SK-N-SH (cell line): Measurements from ENCODE around the gene EPHB4.

Experiments used
- ELF1 ChIP-seq: IDR thresholded peaks from 2 replicates; pipeline ENCODE4 v1.4.0; 2012
- EP300 ChIP-seq, 2 experiments: IDR thresholded peaks; 2 replicates each; pipeline versions ENCODE4 v1.4.0 to v1.6.1; 2012; ENCODE audit warnings: borderline replicate concordance in 1 of 2, low read depth in 1 of 2, low read length in 1 of 2
- EZH2phosphoT487 ChIP-seq: fragments of 200-600 bp; sonication (generic); IDR thresholded peaks from 2 replicates; pipeline ENCODE4 v1.6.1; 2017; ENCODE audit warnings: low read depth, mixed run types, mild to moderate bottlenecking, antibody characterized with exemption, moderate library complexity, borderline replicate concordance
- JUND ChIP-seq: IDR thresholded peaks from 2 replicates; pipeline ENCODE4 v1.4.0; 2012
- MEF2A ChIP-seq: IDR thresholded peaks from 2 replicates; pipeline ENCODE4 v1.4.0; 2012; ENCODE audit warnings: low read depth, borderline replicate concordance
- POLR2AphosphoS5 ChIP-seq: IDR thresholded peaks from 2 replicates; pipeline ENCODE4 v1.6.1; 2012; ENCODE audit warnings: low read depth, low read length
- RAD21 ChIP-seq: IDR thresholded peaks from 2 replicates; pipeline ENCODE4 v1.6.1; 2012; ENCODE audit warnings: mild to moderate bottlenecking, low read length
- RFX5 ChIP-seq: IDR thresholded peaks from 2 replicates; pipeline ENCODE4 v1.6.1; 2012; ENCODE audit warnings: mild to moderate bottlenecking, improper control_type of control experiment, low read length
- TAF1 ChIP-seq: IDR thresholded peaks from 2 replicates; pipeline ENCODE4 v1.6.1; 2012; ENCODE audit warnings: low read depth, mild to moderate bottlenecking, low read length, moderate library complexity, borderline replicate concordance
- USF2 ChIP-seq: fragments of 150-350 bp; IDR thresholded peaks from 2 replicates; pipeline ENCODE4 v1.6.1; 2017; ENCODE audit warnings: antibody characterized with exemption, low read length, low read depth, borderline replicate concordance
- ZBTB33 ChIP-seq: IDR thresholded peaks from 2 replicates; pipeline ENCODE4 v1.4.0; 2012; ENCODE audit warnings: low read depth, borderline replicate concordance
- TF ChIP-seq, protein P1 (sequence below): fragments of 200-600 bp; sonication (generic); IDR thresholded peaks from 2 replicates; pipeline ENCODE4 v1.6.1; 2017; ENCODE audit warnings: antibody characterized with exemption, mild to moderate bottlenecking, moderate library complexity

GRCh38 chr7:100802951-100803350 is 24.4 kb downstream of the EPHB4 start:
- TF ChIP-seq, protein P1, sequence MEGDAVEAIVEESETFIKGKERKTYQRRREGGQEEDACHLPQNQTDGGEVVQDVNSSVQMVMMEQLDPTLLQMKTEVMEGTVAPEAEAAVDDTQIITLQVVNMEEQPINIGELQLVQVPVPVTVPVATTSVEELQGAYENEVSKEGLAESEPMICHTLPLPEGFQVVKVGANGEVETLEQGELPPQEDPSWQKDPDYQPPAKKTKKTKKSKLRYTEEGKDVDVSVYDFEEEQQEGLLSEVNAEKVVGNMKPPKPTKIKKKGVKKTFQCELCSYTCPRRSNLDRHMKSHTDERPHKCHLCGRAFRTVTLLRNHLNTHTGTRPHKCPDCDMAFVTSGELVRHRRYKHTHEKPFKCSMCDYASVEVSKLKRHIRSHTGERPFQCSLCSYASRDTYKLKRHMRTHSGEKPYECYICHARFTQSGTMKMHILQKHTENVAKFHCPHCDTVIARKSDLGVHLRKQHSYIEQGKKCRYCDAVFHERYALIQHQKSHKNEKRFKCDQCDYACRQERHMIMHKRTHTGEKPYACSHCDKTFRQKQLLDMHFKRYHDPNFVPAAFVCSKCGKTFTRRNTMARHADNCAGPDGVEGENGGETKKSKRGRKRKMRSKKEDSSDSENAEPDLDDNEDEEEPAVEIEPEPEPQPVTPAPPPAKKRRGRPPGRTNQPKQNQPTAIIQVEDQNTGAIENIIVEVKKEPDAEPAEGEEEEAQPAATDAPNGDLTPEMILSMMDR = no peak
- no peak for TF ChIP-seq EZH2phosphoT487
- TF ChIP-seq MEF2A = no peak
- no peak for TF ChIP-seq TAF1
- TF ChIP-seq ELF1 = no peak
- TF ChIP-seq JUND = no peak
- no peak for TF ChIP-seq ZBTB33
- TF ChIP-seq RFX5 = no peak
- TF ChIP-seq EP300 (IDR thresholded peaks at IDR 0.05; ENCODE audit: borderline replicate concordance in 1 of 2, low read depth in 1 of 2, low read length in 1 of 2) = no peak
- TF ChIP-seq USF2 = no peak
- TF ChIP-seq RAD21 = no peak
- TF ChIP-seq POLR2AphosphoS5 = no peak
